SK-N-MC (cell line): ENCODE results near the gene DCLK1.

Experiments
- EZH2 ChIP-seq: fragments of 200-600 bp; sonication (generic); IDR thresholded peaks from one replicate; pipeline ENCODE4 v1.6.1; 2017; ENCODE audit warnings: antibody characterized with exemption
- POLR2AphosphoS5 ChIP-seq: IDR thresholded peaks from 2 replicates; pipeline ENCODE4 v1.6.1; 2012; ENCODE audit warnings: mild to moderate bottlenecking, low read depth, low read length, borderline replicate concordance

DNA sequence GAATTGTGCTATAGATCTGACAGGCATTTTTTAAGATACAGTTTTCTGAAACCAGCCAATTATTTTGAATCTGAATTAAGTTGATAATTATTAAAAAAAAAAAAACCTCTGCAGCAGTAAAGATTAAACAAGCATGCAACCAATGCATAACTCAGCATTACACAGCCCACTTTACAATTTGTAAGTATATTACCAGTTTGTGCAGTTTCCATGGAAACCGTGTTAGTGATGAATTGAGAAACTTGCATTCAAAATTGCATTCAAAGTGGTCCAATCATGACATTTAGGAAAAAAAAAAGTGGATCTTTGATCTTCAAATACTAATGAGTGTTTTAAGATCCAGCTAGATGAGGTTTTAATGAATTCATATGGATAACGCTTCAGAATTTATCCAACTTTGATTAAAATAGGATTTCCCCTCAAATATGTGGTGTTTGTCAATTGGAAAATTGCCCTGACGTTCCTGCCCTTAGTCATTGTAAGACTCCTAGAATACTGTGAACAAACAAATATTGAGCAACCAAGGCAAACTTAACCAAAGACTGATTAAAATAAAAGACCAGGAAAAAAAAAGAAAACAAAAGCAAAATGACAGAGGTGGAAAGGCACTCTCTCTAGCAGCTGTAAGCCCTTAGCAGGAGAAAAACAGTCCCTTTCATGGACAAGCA is 339.9 kb downstream of the DCLK1 start:
- no peak for TF ChIP-seq EZH2
- no peak for TF ChIP-seq POLR2AphosphoS5
